Renal pelvis (tissue), 4 donors: ENCODE results near the gene TMEM87A. TPM values are rescaled to one million over a fixed set of nuclear protein-coding genes. Genes with fewer than 3 reads are reported as not detected.
A peak's percentile ranks its signal among the peaks of the same experiment; 100 is the strongest.
"Not testable (repeated sequence)": the region's sequence is repeated elsewhere in the genome, so short reads cannot be mapped to it uniquely, and the experiment has no call there.

ENCODE experiments used
- DNase-seq: peaks from one replicate; pipeline ENCODE4 v3.0.0-alpha.2; 2013
- polyA plus RNA-seq, 3 donors: library from polyadenylated mRNA; unstranded; fragments of 120-200 nt; gene quantifications; one replicate each; pipeline ENCODE4 v1.2.1, GENCODE V29; 2013; ENCODE audit not compliant: insufficient read length in 3 of 3

TMEM87A gene
- polyA plus RNA-seq, 3 donors: 47.7 to 55.5 (median 55.2) TPM

DNA sequence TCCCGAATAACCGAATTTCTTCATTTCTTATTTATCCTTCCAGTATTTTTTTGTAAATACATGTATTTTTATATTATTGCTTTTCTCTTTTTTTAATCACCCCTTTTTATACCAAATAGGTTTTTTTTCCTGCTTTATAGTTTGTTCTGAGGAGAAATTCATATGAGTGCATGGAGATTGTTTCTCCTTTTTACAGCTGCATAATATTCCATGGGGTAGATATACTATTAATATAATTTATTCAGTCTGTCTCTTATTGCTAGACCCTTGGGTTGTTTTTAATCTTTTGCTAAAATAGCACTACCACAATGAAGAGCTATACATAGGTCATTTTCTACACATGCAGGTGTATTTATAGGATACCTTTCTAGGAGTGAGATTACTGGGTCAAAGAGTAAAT lies 3.5 kb upstream of the TMEM87A start:
- DNase-seq: no peak

- no peak for DNase-seq
These were observed 2.7 kb upstream of the TMEM87A start for GRCh38 chr15:42275780-42276391.

DNA sequence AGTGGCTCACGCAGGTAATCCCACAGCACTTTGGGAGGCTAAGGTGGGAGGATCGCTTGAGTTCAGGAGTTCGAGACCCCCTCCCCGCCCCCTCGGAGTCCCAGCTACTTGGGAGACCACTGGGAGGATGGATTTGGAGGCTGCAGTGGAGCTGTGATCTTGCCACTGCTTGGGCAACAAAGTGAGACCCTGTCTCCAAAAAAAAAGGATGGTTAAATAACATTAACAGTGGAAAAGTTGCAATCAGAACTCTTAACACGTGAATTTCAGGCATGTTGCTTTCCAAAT lies 1.4 kb upstream of the TMEM87A start:
- no peak for DNase-seq

DNA sequence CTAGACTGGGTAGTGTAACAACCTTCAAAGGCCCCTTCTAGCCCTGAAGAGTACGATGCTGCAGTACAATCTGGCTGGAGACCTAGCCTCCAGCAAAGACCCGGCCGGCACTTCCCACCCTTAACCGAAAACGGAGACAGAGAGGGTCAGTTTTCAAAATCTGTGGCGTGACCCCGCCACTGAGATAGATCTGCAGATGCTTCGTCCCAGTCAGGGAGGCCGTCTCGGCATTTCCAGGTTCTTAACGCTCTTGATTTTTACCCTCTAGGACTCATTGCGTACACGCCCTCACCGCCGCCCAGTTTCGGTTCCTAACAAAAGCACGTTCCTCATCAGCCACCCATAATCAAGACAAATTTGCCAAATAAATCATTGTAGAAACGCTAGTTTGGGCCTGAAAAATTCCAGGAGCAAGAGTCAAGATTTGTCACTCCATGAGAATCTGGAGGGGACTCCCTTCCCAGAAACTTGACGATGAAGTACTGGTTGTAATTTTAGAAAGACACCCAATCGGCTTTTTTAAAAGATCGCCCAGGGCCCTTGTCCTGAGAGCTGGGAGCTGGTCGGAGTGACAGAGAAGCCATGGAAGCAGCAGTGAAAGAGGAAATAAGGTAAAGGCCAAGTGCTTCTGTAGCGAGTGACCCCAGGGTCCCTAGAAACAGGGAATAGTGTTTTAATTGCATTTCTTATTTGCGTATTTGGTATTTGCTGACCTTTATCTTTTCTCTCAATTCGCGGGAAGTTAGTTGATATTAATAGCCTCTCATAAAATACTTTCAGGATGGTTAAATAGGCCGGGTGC lies 868 bp upstream of the TMEM87A start:
- DNase-seq: peak; percentile 53

DNA sequence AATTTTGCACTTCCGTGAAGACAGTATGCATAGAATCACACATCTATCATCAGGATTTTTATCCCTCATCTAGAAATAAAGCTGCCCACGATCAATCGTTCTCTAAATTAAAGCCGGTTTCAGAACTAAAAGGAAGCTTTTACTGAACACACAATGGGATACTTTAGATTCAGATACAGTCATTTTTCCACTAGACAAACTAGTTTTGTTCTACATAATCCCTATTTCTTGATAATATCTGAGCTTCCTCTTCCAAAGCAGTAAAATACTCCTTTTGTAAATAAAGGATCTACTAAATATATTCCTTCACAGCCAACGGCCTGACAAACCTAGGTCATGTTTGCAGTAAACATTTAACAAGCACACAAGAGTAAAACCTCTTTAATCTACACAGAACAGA lies 2.2 kb downstream of the TMEM87A start:
- no peak for DNase-seq

GRCh38 chr15:42270551-42270950 lies 2.7 kb downstream of the TMEM87A start:
- no peak for DNase-seq

DNA sequence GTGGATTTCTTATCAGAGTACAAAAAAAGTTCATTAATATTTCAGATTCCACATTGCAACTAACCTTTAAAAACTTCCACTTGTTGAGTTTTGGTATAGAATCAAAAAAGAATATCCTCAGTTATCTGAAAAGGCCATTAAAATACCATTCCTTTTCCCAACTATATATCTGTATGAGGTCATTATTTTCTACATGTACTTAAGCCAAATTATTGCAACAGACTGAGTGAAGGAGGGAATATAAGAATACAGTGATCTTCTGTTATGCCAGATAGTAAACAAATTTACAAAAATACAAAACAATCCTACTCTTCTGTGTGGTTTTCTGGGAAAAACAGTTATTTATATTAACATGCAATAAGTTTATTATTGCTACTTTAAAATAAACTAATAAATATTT lies 5.9 kb downstream of the TMEM87A start:
- no peak for DNase-seq

DNA sequence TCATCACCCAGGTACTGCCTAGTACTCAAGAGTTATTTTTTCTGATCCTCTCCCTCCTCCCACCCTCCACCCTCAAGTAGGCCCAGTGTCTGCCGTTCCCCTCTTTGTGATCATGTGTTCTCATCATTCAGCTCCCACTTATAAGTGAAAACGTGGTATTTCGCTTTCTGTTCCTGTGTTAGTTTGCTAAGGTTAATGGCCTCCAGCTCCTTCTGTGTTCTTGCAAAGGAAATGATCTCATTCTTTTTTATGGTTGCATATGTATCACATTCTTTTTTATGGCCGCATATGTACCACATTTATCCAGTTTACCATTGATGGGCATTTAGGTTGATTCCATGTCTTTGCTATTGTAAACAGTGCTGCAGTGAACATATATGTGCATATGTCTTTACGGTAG lies 8.4 kb downstream of the TMEM87A start:
- no peak for DNase-seq

DNA sequence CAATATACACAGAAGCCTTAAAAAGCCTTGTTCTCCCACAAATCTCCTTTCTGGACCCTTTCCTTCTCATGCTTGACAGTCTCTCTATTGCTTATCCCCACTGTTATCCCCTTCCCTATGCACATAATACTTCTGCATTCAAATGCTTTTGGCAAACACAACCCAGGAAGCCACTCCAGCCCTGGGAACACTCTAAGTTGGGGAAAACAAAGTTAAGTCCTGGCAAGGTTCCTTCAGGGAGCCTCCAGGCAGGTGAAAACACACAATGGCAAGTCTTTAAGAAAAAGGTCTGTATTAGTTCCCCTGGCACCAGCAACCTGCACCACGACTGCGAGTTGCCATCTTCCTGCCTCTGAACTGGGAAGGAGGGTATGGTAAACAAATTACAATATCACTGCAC lies 19.9 kb downstream of the TMEM87A start:
- no peak for DNase-seq

DNA sequence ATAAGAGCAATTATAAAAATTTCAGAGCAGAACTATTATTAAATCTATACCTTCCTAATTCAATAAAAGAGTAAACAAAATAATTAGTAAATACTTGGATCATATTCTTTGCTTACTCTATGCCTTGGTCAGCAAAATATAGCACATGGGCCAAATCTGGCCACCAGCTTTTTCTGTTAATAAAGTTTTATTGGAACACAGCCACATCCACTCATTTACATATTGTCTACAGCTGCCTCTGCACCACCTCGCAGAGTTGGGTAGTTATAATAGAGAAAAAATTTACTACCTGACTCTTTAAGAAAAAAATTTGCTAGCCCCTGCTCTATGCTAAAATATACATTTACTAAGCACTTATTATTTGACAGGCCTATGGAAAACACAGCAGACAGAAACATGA lies 32.4 kb downstream of the TMEM87A start:
- DNase-seq: no peak

DNA sequence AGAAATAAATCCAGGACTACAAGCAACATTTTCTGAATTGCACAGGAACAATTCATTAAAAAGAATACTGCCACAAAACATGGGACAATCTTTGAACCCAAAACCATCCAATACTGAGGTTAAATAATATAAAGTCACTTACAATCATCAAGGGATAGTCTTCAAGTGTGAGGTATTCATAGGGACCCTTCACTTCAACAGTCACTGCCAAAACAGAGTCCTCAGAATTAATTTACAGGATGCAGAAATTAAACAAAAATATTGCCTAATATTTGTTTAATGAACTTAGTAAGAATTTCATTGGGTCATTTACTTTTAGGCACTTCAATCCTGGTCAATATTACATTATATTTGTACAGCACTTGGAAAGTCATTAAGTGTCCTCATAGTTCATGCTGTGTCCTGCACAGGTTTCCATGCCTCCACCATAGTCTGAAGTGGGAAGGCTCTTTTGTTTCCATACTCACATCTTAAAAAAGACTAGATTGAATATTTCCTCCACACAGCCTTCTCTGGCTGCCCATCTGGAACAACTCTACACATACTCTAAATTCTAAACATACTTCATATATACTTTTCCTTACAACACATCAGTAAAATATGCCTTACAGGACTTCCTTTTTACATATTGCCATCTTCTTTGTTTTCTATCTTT lies 33.6 kb downstream of the TMEM87A start:
- no peak for DNase-seq

GRCh38 chr15:42233107-42233506 lies 40.1 kb downstream of the TMEM87A start:
- no peak for DNase-seq

- no peak for DNase-seq
These were observed 40.6 kb downstream of the TMEM87A start for GRCh38 chr15:42232606-42233005.

DNA sequence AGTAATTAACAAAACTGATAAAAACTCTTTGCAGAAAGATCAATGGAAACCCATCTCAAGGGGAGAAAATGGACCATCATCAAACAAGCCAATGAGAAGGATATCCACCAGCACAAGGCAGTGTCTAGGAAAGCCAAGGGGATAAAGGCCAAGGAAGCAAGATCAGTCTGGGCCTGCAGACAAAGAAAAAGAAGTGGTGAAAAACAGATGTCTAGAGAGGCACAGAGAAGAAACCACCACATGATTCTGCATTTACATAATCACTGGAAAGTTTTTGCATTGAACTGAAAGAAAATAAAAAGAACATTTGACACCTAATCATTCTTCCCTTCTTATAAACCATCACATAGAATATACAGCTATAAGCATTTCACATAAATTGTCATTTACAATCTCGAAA lies 42.1 kb downstream of the TMEM87A start:
- no peak for DNase-seq

DNA sequence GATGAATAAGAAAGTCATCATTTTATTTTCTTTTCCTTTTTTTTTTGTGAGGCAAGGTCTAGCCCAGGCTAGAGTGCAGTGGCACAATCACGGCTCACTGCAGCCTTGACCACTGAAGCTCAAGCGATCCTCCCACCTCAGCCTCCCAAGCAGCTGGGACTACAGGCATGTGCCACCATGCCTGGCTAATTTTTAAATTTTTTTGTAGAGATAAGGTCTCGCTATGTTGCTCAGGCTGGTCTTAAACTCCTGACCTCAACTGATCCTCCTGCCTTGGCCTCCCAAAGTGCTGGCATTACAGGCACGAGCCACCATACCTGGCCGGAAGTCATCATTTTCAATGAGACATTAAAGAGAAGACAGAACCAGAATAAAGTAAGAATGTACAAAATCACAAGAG lies 44.3 kb downstream of the TMEM87A start:
- DNase-seq: not testable (repeated sequence)

- no peak for DNase-seq
These were observed 45.2 kb downstream of the TMEM87A start for GRCh38 chr15:42228036-42228435.

DNA sequence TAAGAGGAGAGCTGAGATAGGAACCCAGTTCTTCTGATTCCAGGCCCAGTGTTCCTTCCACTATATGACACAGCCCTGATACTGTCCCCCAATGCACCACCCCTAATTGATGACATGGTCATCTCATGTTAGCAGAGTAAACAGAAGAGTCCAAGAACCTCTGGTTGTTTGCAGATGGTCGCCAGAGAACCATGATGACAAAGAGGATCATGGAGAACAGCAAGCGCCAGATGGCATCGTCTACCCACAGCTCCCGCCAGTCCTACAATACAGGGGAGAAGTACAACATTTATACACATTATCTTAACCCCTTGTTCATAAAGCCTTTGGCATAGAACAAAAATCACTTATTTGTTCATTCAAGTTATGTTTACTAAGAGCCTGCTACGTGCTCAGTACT lies 46.6 kb downstream of the TMEM87A start:
- DNase-seq: no peak

DNA sequence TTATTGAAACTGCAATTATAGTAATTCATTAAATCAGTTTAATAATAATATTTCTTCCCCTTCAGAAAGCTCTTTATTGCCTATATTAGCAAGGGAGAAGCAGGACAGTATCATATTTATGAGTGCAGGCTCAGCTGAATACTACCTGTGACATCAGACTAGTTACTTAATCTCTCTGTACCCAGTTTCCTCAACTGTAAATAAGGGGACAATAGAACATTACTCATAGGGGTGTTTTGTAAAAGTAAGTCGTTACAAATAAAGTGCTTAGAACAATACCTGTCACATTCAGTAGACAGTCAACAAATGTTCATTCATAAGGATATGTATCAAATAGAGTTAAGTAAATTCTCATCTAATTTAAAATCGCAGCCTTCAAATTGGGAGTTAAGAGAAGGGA lies 53.0 kb downstream of the TMEM87A start:
- no peak for DNase-seq

DNA sequence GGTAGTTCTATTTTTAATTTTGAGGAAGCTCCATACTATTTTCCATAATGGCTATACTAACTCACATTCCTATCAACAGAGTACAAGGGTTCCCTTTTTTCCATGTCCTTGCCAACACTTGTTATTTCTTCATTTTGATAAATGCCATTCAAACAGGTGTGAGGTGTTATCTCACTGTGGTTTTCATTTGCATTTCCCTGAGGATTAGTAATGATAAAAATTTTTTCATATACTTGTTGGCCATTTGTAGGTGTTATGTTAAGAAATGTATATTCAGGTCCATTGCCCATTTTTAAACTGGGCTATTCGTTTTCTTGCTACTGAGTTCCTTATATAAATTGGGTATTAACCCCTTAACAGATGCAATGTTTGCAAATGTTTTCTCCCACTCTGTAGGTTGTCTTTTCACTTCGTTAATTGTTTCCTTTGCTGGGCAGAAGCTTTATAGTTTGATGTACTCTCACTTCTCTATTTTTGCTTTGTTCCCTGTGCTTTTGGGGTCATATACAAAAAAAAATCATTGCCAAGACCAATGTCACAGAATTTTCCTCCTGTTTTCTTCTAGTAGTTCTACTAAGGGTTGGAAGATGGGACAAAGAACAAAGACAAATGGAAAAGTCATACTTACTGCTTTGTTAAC lies 54.2 kb downstream of the TMEM87A start:
- no peak for DNase-seq

GRCh38 chr15:42217568-42217967 lies 55.7 kb downstream of the TMEM87A start:
- no peak for DNase-seq

- DNase-seq: no peak
These were observed 57.1 kb downstream of the TMEM87A start for GRCh38 chr15:42215913-42216829.

DNA sequence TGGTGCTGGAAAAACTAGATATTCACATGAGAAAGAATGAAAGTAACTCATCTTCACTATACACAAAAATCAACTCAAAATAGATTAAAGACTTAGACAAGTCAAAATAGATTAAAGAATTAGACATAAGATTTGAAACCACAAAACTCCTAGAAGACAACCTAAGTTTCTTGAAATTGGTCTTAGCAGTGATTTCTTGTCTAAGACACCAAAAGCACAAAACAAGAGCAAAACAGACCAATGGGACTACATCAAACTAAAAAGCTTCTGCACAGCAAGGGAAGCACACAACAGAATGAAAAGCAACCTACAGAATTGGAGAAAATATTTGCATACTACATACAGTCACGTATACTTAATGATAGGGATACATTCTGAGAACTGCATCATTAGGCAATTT lies 58.6 kb downstream of the TMEM87A start:
- no peak for DNase-seq
